Stimulated activated CD8-positive, alpha-beta memory T cell treated with anti-CD3 and anti-CD28 coated beads, Interleukin-7, amount 100 ng/mL, for 24 hours (primary cell): ENCODE results near the gene RANGRF.

Source experiments
- DNase-seq: peaks from one replicate; pipeline ENCODE4 v3.0.0-alpha.2; 2020; ENCODE audit warnings: low read depth

Gene RANGRF

DNA sequence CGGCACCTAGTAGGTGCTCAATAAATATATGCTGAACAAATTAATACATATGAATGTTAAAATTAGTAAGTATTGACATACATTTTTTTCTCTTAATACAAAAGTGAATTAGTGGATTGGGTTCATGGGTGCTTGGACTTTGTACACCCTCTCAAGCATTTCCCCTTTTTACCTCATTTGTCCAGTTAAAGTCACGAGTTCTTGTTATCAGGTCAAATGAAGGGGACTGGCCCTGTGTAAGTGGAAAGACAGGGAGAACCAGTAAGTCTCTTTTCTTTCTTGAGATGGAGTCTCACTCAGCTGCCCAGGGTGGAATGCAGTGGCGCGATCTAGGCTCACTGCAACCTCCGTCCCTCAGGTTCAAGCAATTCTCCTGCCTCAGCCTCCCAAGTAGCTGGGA is 13.7 kb upstream of the RANGRF start:
- no peak for DNase-seq

- DNase-seq, result no peak
Measured at GRCh38 chr17:8275421-8276290, 12.8 kb upstream of the RANGRF start.

DNA sequence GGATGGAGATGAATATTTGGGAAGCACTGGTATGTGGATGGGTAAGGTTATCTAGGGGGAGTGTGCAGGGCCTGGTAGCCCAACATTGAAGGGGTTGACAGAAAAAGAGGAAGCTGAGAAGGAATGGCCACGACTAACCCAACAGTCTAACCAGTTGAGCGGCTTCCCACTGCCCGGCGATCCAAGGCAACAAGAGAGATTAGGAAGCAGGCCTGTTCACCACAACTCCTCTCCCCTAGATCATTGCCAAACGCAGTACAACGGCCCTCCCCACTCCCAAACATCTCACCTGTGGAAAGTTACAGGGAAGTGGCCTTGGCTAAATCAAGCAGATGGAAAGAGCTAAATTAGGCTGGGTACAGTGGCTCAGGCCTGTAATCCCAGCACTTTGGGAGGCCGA is 11.2 kb upstream of the RANGRF start:
- DNase-seq, result no peak

- no peak for DNase-seq
Measured at GRCh38 chr17:8282345-8282744, 6.1 kb upstream of the RANGRF start.

DNA sequence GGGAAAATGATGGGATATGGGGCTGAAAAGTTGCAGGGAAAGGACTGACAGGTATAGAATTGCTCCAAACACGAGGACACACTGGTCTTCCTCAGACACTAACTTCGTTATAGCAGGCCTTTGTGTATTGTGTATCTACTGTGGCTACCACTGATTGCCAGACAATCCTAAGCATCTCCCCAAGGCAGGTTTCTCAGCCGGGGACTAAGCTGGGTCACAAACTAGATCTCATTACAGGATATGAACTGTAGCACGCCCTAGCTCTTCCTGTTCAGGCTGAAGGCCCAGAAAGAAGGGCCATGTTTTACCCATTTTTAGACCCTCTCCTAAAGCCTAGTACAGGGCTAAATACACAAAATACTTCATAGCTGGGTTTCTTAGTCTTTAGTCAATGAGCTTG is 5.1 kb upstream of the RANGRF start:
- DNase-seq, result no peak

GRCh38 chr17:8284126-8284525 is 4.3 kb upstream of the RANGRF start:
- DNase-seq, result no peak

- no peak for DNase-seq
Measured at GRCh38 chr17:8285270-8286181, 2.9 kb upstream of the RANGRF start.

DNA sequence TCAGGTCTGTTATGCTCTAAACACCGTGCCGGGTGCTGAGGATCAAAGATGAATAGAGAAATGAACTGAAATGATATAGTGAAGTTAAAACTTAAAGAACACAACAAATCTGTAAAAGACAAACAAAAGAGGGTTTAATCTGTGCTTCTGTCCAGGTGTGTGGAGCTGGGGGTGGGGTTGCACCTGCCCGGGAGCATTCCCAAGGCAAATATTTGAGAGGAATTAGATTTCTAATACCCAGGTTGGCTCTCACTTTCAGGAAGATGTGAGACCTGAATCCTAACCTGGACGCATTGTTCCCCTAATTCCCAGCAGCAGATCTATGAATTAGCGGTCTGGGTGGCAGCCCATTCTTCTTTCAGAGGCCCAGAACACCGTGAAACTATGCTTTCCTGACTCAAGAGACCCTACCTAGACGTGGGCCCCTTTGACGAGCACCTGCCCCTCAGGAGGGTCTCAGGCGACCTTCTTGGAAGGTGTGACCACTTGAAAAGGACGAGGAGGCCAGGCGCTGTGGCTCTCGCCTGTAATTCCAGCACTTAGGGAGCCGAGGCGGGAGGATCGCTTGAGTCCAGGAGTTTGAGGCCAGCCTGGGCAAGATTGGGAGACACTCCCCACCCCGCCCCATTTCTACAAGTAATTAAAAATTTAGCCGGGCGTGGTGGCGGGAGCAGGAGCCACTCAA is 677 bp upstream of the RANGRF start:
- no peak for DNase-seq

DNA sequence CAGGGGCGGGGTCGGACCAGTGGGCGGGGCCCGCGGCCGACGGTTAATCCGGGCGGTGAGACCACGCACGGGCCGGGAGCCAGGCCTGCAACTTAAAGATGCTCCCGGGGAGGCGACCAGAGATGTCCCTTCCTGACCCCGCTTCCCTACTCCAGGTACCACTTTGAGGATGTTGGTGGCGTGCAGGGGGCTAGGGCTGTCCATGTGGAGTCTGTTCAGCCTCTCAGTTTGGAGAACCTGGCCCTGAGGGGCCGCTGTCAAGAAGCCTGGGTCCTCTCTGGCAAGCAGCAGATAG is 580 bp downstream of the RANGRF start:
- no peak for DNase-seq

DNA sequence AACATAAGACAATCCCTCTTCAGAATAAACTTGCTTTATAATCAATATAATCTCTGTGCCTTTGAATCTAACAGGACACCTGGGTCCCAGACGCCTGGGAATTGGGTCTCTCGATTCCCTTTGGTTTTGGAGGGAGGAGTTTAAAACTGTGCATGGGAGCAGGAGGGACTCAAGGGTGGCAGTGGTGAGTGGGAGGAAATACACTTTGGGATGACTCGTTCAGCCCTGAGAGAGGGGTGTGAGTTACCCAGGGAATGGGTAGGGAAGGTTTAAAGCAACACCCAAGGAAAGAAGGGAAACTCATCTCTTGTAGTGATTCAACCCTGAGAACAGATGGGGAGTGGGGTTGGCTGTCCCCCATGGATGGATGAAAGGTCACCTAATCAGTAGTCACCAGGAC is 1.6 kb downstream of the RANGRF start:
- DNase-seq, result no peak

DNA sequence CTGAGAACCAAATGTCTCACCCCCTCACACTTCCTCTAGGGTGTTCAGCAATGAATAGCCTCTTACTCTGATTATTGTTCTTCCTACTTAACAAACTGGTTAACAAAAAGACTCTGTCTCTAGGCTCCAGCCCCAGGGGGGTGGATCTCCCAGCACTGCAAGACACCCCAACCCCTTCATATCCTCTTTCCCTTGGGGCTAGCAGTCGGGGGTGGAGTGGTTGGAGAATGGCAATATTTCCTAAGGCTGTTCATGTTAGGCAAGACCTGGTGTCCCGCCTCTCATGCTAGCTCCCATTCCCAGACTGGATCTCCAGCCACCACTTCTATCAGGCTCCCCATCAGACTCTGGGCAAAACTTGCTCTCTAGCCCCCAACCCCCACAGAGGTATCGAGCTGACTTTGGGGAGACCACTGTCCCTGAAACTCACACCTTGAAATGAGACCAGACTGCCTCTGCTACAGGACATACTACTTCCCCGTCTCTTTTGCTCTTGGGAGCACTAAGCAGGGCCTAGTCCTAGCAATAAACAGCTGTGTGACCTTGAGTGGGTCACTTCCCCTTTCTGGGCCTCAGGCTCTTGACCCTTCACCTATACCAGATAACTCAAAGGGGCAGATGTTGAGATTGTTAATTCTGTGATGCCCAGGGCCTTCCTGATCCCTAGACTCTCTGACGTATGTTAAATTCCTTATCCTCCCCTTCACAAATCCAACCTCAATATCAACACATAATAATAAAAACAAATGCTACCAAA is 4.3 kb downstream of the RANGRF start:
- DNase-seq, result no peak

GRCh38 chr17:8294361-8294760 is 5.9 kb downstream of the RANGRF start:
- no peak for DNase-seq

- DNase-seq, result no peak
Measured at GRCh38 chr17:8294814-8295316, 6.4 kb downstream of the RANGRF start.

DNA sequence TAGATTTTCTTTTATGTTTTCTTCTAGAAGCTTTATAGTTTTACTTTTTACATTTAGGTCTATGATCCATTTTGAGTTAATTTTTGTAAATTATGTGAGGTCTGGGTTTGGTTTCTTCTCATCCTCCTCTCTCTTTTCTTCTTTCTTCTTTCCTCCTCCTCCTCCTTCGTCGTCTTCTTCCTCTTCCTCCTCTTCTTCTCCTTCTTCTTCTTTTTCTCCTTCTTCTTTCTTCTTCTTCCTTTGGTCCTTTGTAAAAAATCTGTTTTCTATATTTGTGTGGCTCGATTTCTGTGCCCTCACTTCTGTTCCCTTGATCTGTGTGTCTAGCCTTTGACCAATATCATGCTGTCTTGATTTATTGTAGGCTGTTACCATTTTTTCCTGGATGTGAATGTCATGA is 11.8 kb downstream of the RANGRF start:
- no peak for DNase-seq

DNA sequence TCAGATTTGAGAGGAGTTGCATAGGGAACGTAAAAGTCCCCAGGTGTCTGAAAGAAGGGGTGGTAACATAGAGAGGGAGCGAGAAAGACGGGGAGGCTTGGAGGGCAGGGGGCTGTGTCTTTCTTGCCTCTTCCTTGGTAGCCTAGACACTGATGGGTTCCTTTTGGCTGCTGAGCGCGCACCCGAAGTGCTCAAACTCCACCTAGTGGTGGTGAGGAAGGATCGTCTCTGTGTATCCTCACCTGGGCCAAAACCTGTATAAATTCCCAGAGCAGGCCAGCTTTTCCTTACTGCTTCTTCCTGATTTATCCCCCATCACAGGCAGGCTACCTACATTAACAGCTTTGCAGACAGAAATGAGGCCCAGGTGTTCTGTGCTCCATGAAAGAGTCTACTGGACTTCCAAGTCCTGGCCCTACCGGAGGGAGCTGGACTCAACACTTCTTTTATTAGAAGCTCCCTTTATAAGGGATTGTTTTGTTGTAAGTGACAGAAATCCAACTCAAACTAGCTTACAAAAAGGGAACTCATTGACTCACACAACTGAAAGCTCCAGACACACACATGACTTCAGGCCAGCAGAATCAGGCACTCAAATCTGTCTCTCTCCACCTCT is 12.3 kb downstream of the RANGRF start:
- no peak for DNase-seq

GRCh38 chr17:8310601-8311123 is 22.2 kb downstream of the RANGRF start:
- DNase-seq, result no peak

DNA sequence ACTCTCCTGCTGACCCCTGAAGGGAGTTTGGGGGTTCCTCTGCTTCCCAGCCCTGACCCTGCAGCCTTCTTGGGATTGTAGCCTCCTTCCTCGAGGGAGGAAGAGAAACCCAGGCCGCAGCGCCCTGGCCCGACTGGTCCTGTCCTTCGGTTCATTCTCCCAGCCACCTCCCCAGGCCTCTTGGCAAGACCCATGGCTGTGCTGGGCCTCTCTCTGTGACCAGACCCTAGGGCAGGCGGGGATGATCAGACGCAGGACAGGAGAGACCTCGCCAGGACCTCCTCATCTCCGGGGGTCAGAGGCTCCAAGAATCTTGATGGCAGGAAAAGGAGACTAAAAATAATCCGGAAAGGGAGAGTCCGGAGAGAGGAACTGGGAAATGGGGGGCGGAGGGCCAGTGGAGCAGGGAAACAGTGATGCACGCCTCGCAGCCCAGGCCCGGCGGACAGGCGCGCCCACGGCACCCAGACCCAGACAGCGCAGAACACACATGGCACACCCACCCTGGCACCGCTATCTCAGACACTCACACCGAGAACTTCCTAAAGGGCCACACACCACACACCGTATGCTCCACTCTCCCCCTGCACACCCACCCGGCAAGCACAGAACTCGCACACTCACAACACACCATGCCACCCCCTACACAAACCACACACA is 22.8 kb downstream of the RANGRF start:
- DNase-seq, result no peak

DNA sequence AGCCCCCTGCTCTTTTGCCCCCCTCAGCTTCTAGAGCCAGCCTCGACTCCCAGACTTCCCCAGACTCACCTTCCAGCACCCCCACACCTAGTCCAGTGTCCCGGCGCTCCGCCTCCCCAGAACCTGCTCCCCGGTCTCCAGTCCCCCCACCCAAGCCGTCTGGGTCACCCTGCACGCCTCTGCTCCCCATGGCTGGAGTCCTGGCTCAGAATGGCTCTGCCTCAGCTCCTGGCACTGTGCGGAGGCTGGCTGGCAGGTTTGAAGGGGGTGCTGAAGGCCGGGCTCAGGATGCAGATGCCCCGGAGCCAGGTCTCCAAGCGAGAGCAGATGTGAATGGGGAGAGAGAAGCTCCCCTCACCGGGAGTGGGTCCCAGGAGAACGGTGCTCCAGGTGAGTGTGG is 23.8 kb downstream of the RANGRF start:
- no peak for DNase-seq

DNA sequence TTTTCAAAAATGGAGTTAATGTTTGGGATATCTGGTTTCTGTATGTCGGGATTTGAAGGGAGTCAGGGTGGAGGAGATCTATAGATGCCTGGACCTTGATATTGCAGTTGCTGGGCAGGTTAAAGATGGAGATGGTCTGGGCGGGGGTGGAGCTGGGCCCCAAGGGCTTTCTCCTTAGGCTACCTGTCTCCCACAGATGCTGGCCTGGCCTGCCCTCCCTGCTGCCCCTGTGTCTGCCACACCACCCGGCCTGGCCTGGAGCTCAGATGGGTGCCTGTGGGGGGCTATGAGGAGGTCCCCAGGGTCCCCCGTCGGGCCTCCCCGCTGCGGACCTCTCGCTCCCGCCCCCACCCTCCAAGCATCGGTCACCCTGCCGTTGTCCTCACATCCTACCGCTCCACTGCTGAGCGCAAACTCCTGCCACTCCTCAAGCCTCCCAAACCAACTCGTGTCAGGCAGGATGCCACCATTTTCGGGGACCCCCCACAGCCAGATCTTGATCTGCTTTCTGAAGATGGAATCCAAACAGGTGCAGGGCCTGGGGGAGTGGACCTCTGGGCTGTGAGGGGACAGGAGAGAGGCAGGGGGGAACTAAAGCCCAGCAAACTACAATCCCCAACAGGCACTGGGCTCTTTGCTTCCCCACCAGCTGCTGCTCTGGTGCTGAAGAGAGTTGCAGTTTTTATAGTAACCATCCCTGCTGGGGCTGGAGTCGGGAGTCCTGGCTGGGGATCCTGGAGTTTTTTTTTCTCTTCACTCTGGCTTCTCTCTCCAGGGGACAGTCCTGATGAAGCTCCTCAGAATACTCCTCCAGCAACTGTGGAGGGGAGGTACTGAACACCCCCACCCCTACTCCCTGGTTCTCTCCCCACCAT is 24.5 kb downstream of the RANGRF start:
- no peak for DNase-seq
